ENCODE data around the gene FIBCD1.
"Not testable (repeated sequence)": the region's sequence is repeated elsewhere in the genome, so short reads cannot be mapped to it uniquely, and the experiment has no call there.

Gene FIBCD1

DNA sequence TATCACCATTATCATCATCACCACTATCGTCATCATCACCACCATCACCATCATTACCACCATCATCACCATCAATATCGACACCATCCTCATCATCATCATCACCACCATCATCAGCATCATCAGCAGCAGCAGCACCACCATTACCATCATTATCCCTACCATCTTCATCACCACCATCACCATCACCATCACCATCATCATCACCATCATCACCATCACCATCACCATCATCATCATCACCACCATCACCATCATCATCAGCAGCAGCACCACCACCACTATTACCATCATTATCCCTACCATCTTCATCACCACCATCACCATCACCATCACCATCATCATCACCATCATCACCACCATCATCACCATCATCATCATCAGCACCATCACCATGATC, 15.9 kb upstream of the FIBCD1 start:
- DNase-seq (ENCODE audit: low read depth, low spot score): not testable (repeated sequence)

- no peak for DNase-seq (ENCODE audit: low read depth, low spot score)
These were observed 15.3 kb upstream of the FIBCD1 start for GRCh38 chr9:130954317-130954716.

GRCh38 chr9:130952065-130952762, 13.2 kb upstream of the FIBCD1 start:
- no peak for DNase-seq (ENCODE audit: low read depth, low spot score)

- no peak for DNase-seq (ENCODE audit: low read depth, low spot score)
These were observed 10.9 kb upstream of the FIBCD1 start for GRCh38 chr9:130950039-130950311.

DNA sequence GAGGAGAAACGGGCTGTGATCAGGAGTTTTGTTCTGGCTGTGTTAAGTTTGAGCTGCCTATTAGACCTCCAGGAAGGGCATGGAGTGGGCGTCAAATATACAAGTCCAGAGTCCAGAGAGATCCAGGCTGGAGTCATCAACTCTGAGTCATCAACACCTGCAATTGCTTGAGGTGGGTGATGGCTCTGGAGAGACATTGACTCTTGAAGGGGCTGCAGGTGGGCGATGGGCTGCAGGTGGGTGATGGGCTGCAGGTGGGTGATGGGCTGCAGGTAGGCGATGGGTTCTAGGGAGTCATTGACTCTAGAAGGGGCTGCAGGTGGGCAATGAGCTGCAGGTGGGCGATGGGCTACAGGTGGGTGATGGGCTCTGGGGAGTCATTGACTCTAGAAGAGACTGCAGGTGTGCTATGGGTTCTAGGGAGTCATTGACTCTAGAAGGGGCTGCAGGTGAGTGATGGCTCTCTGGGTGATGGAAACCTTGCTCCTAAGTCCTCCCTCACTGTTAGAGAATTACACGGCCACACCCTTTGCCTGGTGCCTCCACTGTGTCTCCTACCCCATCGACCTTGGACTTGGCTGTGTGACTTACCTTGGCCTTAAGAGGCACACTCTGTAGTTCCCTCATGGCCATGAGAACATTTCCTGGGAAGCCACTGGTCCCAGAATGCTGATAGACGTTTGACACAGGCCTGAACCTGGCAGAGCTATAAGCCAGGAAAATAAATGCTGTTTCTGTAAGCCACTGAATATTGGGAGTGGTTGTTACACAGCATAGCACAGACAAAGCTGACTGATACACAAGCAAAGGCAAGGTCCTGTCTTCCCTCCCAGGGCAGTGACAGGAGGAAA, 10.4 kb upstream of the FIBCD1 start:
- no peak for DNase-seq (ENCODE audit: low read depth, low spot score)

- DNase-seq (ENCODE audit: low read depth, low spot score): no peak
These were observed 9.2 kb upstream of the FIBCD1 start for GRCh38 chr9:130948266-130948665.

DNA sequence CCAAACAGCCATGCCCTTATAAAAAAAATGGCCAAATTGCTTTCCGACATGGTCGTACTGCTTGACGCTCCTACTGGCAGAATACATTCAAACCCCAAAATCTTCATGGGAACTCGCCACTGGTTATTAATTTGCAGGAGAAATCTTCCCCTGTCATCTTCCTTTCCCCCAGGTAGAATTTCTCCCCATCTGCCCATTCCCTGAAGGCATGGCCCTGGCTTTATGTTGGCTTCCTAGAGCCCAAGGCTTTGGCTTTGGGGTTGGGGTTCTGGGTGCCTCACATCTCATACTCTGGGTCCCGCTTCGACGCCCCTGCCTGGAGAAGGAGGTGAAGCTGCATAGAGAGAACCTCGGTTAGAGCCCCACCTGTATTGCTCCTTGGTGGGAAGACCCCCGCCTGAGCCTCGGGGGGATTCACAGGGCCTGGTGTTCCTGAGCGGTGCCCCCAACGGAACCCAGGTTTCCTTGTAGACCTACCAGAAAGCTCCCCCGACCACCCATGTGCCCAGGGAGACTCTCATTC, 8.6 kb upstream of the FIBCD1 start:
- no peak for DNase-seq (ENCODE audit: low read depth, low spot score)

DNA sequence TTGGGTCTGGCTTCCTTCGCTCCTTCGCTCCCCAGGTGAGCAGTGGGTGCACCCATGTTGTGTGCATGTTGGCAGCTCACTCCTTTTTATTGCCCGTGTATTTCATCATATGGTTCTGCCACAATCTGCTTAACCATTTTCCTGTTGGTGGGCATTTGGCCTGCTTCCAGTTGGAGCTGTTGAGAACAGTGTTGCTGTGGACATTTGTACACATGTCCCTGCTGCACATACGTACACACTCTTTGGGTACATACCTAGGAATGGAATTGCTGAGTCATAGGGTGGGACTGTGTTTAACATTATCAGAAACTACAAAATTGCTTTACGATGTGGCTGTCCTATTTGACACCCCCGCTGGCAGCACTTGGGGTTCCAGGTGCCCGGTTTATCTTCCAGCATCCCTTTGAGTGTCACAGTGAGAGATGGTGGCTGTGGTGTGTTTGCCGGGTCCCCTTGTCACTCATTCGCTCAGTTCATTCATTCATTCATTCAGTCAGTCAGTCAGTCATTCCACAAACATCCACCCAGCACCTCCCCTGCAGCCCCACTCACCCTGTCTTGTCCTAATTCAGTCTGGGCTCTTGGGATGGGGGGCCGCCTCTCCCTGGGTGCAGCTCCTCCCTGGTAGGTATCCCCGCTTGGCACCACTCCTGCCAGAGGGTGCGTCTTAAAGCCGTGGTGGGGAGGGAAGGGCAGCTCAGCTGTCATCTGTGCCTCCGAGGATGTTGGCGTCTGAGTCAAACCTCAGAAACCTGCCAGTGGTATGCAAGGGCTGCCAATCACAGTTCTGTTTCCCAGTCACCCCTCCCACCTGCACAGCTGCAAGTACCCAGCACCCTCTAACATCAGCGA, 7.9 kb upstream of the FIBCD1 start:
- no peak for DNase-seq (ENCODE audit: low read depth, low spot score)

- DNase-seq (ENCODE audit: low read depth, low spot score): no peak
These were observed 6.1 kb upstream of the FIBCD1 start for GRCh38 chr9:130945173-130945572.

- no peak for DNase-seq (ENCODE audit: low read depth, low spot score)
These were observed 5.5 kb upstream of the FIBCD1 start for GRCh38 chr9:130944510-130945058.

DNA sequence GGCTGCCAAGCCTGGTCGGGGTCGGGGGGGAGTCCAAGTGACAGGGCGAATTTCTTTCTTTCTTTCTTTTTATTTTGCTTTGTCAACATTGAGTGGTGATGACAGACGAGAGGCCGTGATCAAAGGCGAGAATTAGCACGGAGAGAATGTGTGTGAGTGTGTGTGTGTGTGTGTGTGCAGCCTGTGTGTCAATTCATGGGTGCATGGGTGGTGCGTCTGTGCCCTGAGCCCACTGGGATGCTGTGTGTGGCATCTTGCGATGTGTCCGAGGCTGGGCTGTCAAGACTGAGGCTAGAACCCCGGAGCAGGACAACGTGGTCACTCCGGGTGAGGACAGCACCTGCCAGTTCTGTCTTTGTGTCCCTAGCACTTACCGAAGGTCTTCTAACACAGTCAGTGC, 4.7 kb upstream of the FIBCD1 start:
- DNase-seq (ENCODE audit: low read depth, low spot score): no peak

DNA sequence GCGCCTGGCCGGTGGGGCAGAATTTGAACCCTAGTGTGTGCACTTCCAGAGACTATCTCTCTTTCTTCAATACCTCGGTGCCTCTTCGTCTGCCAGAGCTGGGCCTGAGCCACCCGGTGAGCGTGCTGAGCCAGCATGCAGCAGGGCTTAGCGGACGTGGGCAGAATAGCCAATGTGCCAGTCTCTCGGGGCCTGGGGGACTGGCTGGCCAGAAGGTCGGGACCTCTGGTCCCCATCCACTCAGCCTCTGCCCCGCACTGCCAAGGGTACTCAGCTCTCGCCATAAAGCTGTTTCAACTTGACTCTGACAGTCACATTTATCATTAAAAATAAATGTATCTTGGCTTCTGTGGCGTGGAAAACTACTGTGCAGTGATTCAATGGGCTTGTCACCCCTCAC, 4.2 kb upstream of the FIBCD1 start:
- DNase-seq (ENCODE audit: low read depth, low spot score): no peak

DNA sequence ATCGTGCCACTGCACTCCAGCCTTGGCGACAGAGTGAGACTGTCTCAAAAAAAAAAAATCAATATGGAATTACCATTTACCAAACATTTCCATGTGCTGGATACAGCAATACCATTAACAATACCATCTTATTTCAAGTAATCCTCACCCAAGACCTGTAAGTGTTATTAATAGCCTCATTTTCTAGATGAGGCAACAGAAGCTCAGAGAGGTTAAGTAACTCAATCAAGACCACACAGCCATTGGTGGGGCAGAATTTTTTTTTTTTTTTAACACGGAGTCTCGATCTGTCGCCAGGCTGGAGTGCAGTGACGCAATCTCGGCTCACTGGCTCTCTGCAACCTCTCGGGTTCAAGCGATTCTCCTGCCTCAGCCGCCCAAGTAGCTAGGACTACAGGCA, 3.6 kb upstream of the FIBCD1 start:
- DNase-seq (ENCODE audit: low read depth, low spot score): no peak

DNA sequence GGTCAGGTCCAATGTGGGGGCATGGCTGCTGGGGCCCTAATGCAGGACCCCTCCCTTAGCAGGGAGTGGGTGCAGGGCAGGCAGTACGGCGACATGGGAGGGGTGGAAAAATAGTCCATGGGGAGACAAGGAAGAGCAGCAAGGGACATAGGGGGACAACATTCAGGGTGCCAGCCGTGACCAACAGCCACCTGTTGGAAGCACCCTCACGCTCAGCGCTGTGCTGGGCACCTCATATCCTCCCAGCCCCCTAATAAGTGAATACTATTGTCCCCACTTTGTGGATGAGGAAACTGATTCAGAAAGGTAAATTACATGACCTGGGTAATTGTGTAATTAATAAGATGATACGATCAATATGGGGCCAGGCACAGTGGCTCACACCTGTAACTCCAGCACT, 3.0 kb upstream of the FIBCD1 start:
- no peak for DNase-seq (ENCODE audit: low read depth, low spot score)

- DNase-seq (ENCODE audit: low read depth, low spot score): peak; percentile 37
These were observed 1.9 kb upstream of the FIBCD1 start for GRCh38 chr9:130940693-130941576.

GRCh38 chr9:130940027-130940549, 1.0 kb upstream of the FIBCD1 start:
- DNase-seq (ENCODE audit: low read depth, low spot score): no peak

DNA sequence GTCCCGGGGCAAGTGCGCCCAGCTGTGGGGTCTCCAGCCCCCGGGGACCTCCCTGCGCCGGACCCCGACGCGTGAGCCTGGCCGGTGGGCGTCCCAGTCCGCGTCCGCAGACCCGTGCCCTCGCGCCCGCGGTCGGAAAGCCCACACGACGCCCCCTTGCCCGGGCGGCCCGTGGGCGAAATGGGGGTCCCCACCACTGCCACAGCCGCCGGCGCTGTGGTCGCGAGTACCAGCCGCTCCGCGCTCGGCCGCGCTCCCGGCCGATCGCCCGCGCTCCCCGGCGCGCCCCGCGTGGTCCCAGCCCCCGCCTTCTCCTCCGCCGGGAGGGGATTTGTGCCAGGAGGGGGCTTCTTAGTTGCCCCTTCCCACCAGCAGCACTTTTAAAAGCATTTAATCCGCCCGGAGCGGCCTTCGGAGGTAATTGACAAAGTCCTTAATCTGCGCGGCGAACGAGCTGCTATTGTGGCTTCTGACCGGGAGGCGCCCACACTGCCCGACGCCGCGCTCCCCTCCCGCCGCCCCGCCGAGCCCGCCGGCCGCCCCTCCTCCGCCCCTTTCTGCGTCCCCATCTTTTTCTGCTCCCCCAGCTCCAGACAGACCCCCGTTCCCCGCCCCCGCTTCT, 469 bp upstream of the FIBCD1 start:
- no peak for DNase-seq (ENCODE audit: low read depth, low spot score)

- DNase-seq (ENCODE audit: low read depth, low spot score): no peak
These were observed 829 bp downstream of the FIBCD1 start for GRCh38 chr9:130938184-130938651.

GRCh38 chr9:130937146-130938076, 1.6 kb downstream of the FIBCD1 start:
- DNase-seq (ENCODE audit: low read depth, low spot score): no peak
